Gastrocnemius medialis (tissue), 4 donors: ENCODE data around the gene SAMMSON. TPM values are rescaled to one million over a fixed set of nuclear protein-coding genes. Genes with fewer than 3 reads are reported as not detected.

Experiments
- ATAC-seq, 2 donors: fragments of 150-250 bp; one replicate each; pipeline ENCODE4 v1.9.1; 2016
- DNase-seq, 2 donors: peaks; one replicate each; pipeline ENCODE4 v3.0.0-alpha.2; 2019
- H3K27ac ChIP-seq, 4 donors: fragments of 200-600 bp; sonication (generic); 1 replicate in 1 of 4; 2 replicates in 3 of 4; pipeline ENCODE4 v1.5.1; 2016 to 2018; ENCODE audit warnings: mild to moderate bottlenecking in 2 of 4, moderate library complexity in 1 of 4
- H3K27me3 ChIP-seq, 3 donors: fragments of 200-600 bp; sonication (generic) in 2 of 3; 1 replicate in 1 of 3; 2 replicates in 2 of 3; pipeline versions ENCODE4 v1.5.1 to v1.6.0; 2016 to 2019; ENCODE audit warnings: mild to moderate bottlenecking in 1 of 3, moderate library complexity in 1 of 3
- H3K36me3 ChIP-seq, 2 donors: fragments of 200-600 bp; sonication (generic) in 1 of 2; one replicate each; pipeline ENCODE4 v1.5.1; 2017 to 2018
- H3K4me1 ChIP-seq, 2 donors: fragments of 200-600 bp; sonication (generic) in 1 of 2; one replicate each; pipeline ENCODE4 v1.5.1; 2016 to 2017; ENCODE audit warnings: mild to moderate bottlenecking in 2 of 2
- H3K4me3 ChIP-seq, 4 donors: fragments of 200-600 bp; sonication (generic) in 3 of 4; 1 replicate in 1 of 4; 2 replicates in 3 of 4; pipeline ENCODE4 v1.5.1; 2016 to 2019; ENCODE audit warnings: mild to moderate bottlenecking in 2 of 4
- H3K9me3 ChIP-seq, 3 donors: fragments of 200-600 bp; sonication (generic) in 2 of 3; 1 replicate in 1 of 3; 2 replicates in 2 of 3; pipeline ENCODE4 v1.5.1; 2016 to 2019
- CTCF ChIP-seq, 5 experiments: fragments of 450-650 bp in 3 of 5; fragments of 200-600 bp in 2 of 5; sonication (generic) in 2 of 5; IDR thresholded peaks in 4 of 5; conservative IDR thresholded peaks in 1 of 5; 1 replicate in 4 of 5; 2 replicates in 1 of 5; pipeline ENCODE4 v1.5.1; 2016 to 2019; ENCODE audit warnings: antibody characterized with exemption in 5 of 5, mild to moderate bottlenecking in 3 of 5, moderate library complexity in 3 of 5
- POLR2A ChIP-seq, 2 donors: fragments of 450-650 bp; IDR thresholded peaks; one replicate each; pipeline ENCODE4 v1.6.1; 2017; ENCODE audit warnings: antibody characterized with exemption in 2 of 2, mild to moderate bottlenecking in 2 of 2, moderate library complexity in 2 of 2
- in situ Hi-C, 4 donors: fragments of 200-750 bp; cut with MboI; loops; one replicate each; pipeline versions ENCODE4 v1.15.0 to v1.8.0; 2017; ENCODE audit warnings: low sequenced_read_pairs in 4 of 4
- intact Hi-C: fragments of 100-400 bp; cut with DNase I; formaldehyde crosslinking; loops from one replicate; pipeline ENCODE4 v1.15.1; 2023; ENCODE audit warnings: low total_unique reads
- total RNA-seq, 4 donors: library from RNA; depleted of rRNA; stranded (reverse); fragments of >200 nt; gene quantifications; one replicate each; pipeline versions ENCODE4 v1.1.0 to v1.2.3, GENCODE V29; 2016

Gene SAMMSON
- total RNA-seq, 4 donors from 2014 or later = not detected

- intact Hi-C loops = no loop called here
- Histone ChIP-seq H3K4me3 (no peak overlapping the region), H3K9me3 (no peaks in the 10 kb centered on the region), H3K36me3 (no peaks in the 10 kb centered on the region), H3K27ac (no peak overlapping the region), H3K27me3 (peaks cover 0 to 30% (median 2%) of the 10 kb centered on the region in 3 donors), H3K4me1 (no peaks in the 10 kb centered on the region)
- in situ Hi-C loops = loop anchor here in 3 of 4 donors (25.0 kb wide), 1 partner anchor 1591 kb away; no protein-coding TSS in a partner anchor
- ATAC-seq (no peak), DNase-seq (no peak)
- TF ChIP-seq POLR2A (IDR thresholded peaks at IDR 0.05) = no peak
- no peak for TF ChIP-seq CTCF (IDR thresholded peaks at IDR 0.05 in 4 of 5, conservative IDR thresholded peaks at IDR 0.05 in 1 of 5)
These were observed 71.6 kb downstream of the SAMMSON start for GRCh38 chr3:70071138-70071537.

GRCh38 chr3:70072180-70072579 lies 72.6 kb downstream of the SAMMSON start:
- TF ChIP-seq POLR2A (IDR thresholded peaks at IDR 0.05) (no peak), CTCF (IDR thresholded peaks at IDR 0.05 in 4 of 5, conservative IDR thresholded peaks at IDR 0.05 in 1 of 5) (no peak)
- ATAC-seq (no peak), DNase-seq (no peak)
- Histone ChIP-seq H3K36me3 (no peaks in the 10 kb centered on the region), H3K27me3 (peaks cover 0 to 30% (median 2%) of the 10 kb centered on the region in 3 donors), H3K4me1 (no peaks in the 10 kb centered on the region), H3K27ac (no peak overlapping the region), H3K9me3 (no peaks in the 10 kb centered on the region), H3K4me3 (peak overlapping the region in 1 of 4 donors; percentile 20)
- intact Hi-C loops = no loop called here
- in situ Hi-C loops = loop anchor here in 3 of 4 donors (25.0 kb wide), 1 partner anchor 1590 kb away; no protein-coding TSS in a partner anchor

GRCh38 chr3:70072754-70073153 lies 73.2 kb downstream of the SAMMSON start:
- Histone ChIP-seq H3K27me3 (peaks cover 0 to 28% (median 2%) of the 10 kb centered on the region in 3 donors), H3K9me3 (no peaks in the 10 kb centered on the region), H3K4me1 (no peaks in the 10 kb centered on the region), H3K36me3 (no peaks in the 10 kb centered on the region), H3K4me3 (no peak overlapping the region), H3K27ac (no peak overlapping the region)
- ATAC-seq (no peak), DNase-seq (no peak)
- no peak for TF ChIP-seq POLR2A (IDR thresholded peaks at IDR 0.05)
- no peak for TF ChIP-seq CTCF (IDR thresholded peaks at IDR 0.05 in 4 of 5, conservative IDR thresholded peaks at IDR 0.05 in 1 of 5)
- in situ Hi-C loops (loop anchor here in 3 of 4 donors (25.0 kb wide), 1 partner anchor 1590 kb away; no protein-coding TSS in a partner anchor), intact Hi-C loops (no loop called here)

GRCh38 chr3:70075101-70075500 lies 75.6 kb downstream of the SAMMSON start:
- ATAC-seq = no peak
- no peak overlapping the region for H3K4me3 ChIP-seq
- no peaks in the 10 kb centered on the region for H3K36me3 ChIP-seq
- H3K4me1 ChIP-seq = no peaks in the 10 kb centered on the region
- intact Hi-C loops (no loop called here), in situ Hi-C loops (loop anchor here in 1 of 4 donors (25.0 kb wide), 1 partner anchor 287 kb away; no protein-coding TSS in a partner anchor)
- H3K9me3 ChIP-seq = no peaks in the 10 kb centered on the region
- TF ChIP-seq CTCF (IDR thresholded peaks at IDR 0.05 in 4 of 5, conservative IDR thresholded peaks at IDR 0.05 in 1 of 5) (no peak), POLR2A (IDR thresholded peaks at IDR 0.05) (no peak)
- no peak overlapping the region for H3K27ac ChIP-seq
- no peak for DNase-seq
- H3K27me3 ChIP-seq = peaks cover 5 to 28% (median 7%) of the 10 kb centered on the region in 3 donors

- intact Hi-C loops = no loop called here
These were observed 76.9 kb downstream of the SAMMSON start for GRCh38 chr3:70076396-70076795.

More at GRCh38 chr3:70076396-70076795, 76.9 kb downstream of the SAMMSON start:
- no peaks in the 10 kb centered on the region for H3K36me3 ChIP-seq
- no peaks in the 10 kb centered on the region for H3K4me1 ChIP-seq
- DNase-seq (no peak), ATAC-seq (no peak)
- H3K27ac ChIP-seq = no peak overlapping the region
- H3K4me3 ChIP-seq = no peak overlapping the region
- no peak for TF ChIP-seq POLR2A (IDR thresholded peaks at IDR 0.05)
- no peak for TF ChIP-seq CTCF (IDR thresholded peaks at IDR 0.05 in 4 of 5, conservative IDR thresholded peaks at IDR 0.05 in 1 of 5)
- H3K27me3 ChIP-seq = peaks cover 5 to 22% (median 5%) of the 10 kb centered on the region in 3 donors
- in situ Hi-C loops = loop anchor here in 1 of 4 donors (25.0 kb wide), 1 partner anchor 286 kb away; no protein-coding TSS in a partner anchor
- no peaks in the 10 kb centered on the region for H3K9me3 ChIP-seq
